ENCODE data around the gene MPV17L2.
"Not testable (repeated sequence)": the region's sequence is repeated elsewhere in the genome, so short reads cannot be mapped to it uniquely, and the experiment has no call there.

MPV17L2 gene

DNA sequence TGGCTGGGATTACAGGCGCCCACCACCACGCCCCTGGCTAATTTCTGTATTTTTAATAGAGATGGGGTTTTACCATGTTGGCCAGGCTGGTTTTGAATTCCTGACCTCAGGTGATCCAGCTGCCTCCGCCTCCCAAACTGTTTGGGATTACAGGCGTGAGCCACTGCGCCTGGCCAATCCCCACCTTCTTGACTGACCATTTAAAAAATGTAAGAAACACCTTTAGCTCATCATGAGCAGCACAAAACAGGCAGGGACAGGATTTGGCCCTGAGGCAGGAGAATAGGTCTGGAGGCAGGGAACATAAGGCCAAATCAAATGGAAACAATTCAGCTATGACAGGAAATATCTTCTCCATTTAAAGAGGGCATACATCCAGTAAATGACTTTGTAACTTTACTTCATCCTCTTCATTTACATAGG, 1.4 kb upstream of the MPV17L2 start:
- DNase-seq (ENCODE audit: low read depth, low spot score), result no peak

- DNase-seq (ENCODE audit: low read depth, low spot score), result no peak
Observed at GRCh38 chr19:18193388-18194180, 566 bp downstream of the MPV17L2 start.

- no peak for DNase-seq (ENCODE audit: low read depth, low spot score)
Observed at GRCh38 chr19:18194181-18194530, 1.1 kb downstream of the MPV17L2 start.

DNA sequence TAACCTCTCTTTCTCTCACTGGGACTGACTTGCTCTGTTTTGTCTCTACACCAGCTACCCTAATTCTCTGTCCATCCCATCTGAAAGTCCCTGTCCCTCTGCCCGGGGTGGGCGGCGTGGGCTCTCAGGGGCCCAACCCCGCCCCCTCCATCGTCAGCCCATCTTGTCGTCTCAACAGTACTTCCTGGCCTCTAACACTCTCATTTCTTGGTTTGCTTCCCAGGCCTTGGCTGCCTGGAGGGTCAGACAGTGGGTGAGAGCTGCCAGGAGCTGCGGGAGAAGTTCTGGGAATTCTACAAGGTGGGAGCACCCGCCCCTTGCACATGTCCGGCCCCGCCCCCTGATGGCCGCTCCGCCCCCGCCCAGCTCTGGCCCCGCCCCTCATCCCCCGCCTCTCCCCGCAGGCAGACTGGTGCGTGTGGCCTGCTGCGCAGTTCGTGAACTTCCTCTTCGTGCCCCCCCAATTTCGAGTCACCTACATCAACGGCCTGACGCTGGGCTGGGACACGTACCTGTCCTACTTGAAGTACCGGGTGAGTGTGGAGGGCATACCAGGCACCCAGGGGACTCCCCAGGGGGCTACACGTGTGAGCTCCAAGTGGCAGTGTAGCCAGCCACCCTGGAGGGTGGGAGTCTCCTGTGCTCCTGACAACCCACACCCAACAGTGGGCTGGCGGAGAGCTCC, 1.7 kb downstream of the MPV17L2 start:
- DNase-seq (ENCODE audit: low read depth, low spot score), result no peak

- no peak for DNase-seq (ENCODE audit: low read depth, low spot score)
Observed at GRCh38 chr19:18196511-18196845, 3.5 kb downstream of the MPV17L2 start.

GRCh38 chr19:18197306-18197705, 4.3 kb downstream of the MPV17L2 start:
- DNase-seq (ENCODE audit: low read depth, low spot score), result no peak

- DNase-seq (ENCODE audit: low read depth, low spot score), result no peak
Observed at GRCh38 chr19:18197941-18198340, 4.9 kb downstream of the MPV17L2 start.

- no peak for DNase-seq (ENCODE audit: low read depth, low spot score)
Observed at GRCh38 chr19:18198374-18198773, 5.4 kb downstream of the MPV17L2 start.

- no peak for DNase-seq (ENCODE audit: low read depth, low spot score)
Observed at GRCh38 chr19:18202397-18202777, 9.4 kb downstream of the MPV17L2 start.

GRCh38 chr19:18202778-18203407, 9.9 kb downstream of the MPV17L2 start:
- no peak for DNase-seq (ENCODE audit: low read depth, low spot score)

DNA sequence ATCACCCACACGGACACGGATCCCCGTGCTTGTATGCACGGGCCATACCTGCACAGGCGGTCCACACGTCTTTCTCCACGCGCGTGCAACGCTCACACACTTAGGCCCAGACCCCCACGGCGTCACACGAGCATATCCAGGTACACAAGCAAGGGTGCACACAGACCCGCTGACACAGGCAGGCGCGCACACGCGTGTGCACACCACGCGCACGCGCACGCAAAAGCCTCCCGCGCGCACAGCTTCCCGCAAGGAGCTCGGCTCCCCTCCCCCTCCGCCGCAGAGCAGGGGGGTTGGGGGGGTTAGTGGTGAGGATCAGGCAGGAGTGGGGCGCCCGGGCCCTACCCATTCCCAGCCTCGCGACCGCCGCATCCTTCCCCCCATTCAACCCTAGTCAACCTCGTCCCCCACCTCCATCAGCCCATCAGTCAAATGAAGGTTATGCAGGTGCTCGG, 10.4 kb downstream of the MPV17L2 start:
- no peak for DNase-seq (ENCODE audit: low read depth, low spot score)

DNA sequence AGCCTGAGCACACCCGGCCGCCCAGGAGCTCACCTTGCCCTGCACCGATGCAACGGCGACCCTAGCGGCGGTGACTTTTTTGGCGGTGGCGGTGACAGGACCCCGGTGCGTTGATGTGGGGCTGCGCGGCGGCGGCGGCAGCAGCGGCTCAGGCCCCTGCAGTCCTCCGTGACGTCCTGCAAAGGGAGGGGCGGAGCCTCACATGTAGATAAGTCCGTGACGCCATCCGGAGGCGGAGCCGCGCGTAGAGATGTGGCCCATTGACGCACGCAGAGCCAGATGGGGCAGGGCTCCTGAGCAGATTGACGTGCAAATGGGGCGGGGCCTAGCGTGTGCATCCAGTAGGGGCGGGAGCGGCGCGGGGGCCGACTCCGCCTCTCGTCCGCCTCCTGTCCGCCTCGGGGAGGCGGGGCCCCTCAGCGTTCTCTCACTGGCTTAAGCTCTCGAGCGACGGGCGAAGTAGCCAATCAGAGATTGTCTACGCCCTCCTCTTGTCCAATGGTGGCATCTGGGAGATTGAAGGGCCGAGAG, 10.9 kb downstream of the MPV17L2 start, which contains the start of gene RAB3A:
RAB3A (minus strand) TSS at position 180 of the 531 bp plus-strand sequence. CDS start 1,302 bp downstream, outside the sequence.
- DNase-seq (ENCODE audit: low read depth, low spot score), result peak; percentile 100

DNA sequence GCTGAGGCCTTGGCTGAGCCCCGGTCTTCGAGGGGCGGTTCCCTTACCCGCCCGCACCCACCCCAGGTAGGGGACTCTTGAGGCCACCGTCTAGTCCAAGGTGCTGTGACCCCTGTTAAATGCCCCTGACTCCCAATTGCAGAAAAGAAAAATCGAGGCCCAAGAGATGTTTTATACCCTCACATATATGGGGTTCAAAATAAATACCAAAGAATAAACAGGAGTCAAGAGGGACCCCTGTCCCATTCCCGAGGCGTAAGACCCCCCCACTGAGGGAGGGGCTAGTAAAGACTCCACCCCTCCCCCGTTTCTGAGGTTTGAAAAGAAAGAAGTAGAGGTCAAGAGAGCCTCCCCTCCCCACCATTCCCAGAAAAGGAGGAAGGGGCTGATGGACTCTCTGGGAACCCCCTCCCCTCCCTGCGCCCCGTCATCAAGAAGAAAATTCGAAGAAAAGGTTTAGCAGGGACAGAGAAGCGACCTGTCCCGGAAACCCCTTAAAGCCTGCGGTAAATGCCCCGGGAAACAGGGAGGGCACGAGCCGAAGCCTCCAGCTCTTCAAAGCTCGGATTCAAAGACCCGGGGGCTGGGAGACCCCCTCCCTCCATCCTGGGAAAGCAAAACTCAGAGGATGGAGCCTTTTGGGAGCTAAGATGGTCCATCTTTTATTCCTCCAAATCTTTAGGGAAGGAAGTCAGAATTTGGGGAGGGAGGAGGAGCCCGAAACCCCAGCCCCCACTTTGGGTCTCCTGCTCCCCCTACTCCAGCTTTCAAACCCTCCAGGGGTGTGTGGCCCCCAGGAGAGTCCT, 11.6 kb downstream of the MPV17L2 start:
- no peak for DNase-seq (ENCODE audit: low read depth, low spot score)

GRCh38 chr19:18205200-18205892, 12.3 kb downstream of the MPV17L2 start:
- peak; percentile 27 for DNase-seq (ENCODE audit: low read depth, low spot score)

DNA sequence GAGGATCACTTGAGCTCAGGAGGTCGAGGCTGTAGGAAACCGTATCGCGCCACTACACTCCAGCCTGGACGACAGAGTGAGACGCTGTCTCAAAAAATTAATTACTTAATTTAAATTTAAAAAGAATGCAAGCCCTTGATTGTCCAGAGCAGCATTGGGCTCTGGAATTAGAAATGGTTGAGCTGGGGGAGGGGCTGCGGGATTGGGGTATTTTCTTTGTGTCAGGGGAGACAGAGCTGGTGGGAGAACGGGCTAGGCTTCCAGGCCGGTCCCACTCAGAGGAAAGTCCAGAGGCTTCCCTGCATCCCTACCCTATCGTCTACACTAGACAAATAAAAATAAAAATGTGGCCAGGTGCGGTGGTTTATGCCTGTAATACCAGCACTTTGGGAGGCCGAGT, 13.0 kb downstream of the MPV17L2 start:
- no peak for DNase-seq (ENCODE audit: low read depth, low spot score)

GRCh38 chr19:18208098-18208951, 15.3 kb downstream of the MPV17L2 start:
- DNase-seq (ENCODE audit: low read depth, low spot score), result no peak

- not testable (repeated sequence) for DNase-seq (ENCODE audit: low read depth, low spot score)
Observed at GRCh38 chr19:18209912-18210311, 16.9 kb downstream of the MPV17L2 start.

DNA sequence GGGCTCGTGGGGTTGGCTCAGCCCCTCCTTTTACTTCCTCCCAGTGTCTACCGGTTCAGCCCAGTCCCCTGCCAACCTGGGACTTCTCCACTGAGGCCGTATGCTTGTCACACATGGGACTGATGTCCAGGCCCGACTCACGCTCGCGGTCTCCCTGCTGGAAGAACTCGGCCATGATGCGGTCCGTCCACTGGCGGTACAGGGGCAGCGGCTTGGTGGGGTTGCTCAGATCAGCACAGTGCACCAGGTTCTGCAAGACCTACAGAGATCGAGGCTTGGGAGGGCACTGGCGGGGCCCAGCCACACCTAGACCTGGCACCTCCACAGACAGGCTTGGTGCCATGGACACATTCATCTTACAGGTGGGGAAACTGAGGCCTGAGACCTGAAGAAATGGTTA, 18.7 kb downstream of the MPV17L2 start:
- DNase-seq (ENCODE audit: low read depth, low spot score), result no peak

DNA sequence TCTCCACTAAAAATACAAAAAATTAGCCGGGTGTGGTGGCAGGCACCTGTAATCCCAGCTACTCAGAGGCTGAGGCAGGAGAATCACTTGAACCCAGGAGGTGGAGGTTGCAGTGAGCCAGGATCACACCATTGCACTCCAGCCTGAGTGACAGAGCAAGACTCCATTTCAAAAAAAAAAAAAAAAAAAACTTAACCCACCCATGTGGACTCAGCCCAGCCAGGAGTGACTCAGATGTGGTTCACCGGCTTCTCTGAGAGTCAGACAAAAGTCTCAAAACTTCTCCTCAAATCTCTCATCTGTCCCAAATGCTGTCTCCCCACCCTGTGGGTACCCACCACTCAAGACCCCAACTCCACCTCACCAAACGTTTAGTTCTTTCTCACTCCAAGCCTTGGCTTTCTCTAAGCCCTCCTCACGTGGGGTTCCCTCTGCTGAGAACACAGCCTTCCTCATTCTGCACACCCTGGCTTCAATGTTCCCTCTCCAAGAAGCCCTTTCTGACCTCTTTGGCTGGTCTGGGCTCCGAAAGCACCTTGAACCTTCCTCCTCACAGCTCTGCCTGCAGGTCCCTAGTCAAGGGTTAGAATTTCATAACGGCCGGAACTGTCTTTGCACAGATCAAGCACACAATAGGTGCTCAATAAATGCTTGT, 21.9 kb downstream of the MPV17L2 start:
- DNase-seq (ENCODE audit: low read depth, low spot score), result no peak

All from activated naive CD8-positive, alpha-beta T cell treated with anti-CD3 and anti-CD28 coated beads, Interleukin-2, amount 50 U/mL, for 16 hours (primary cell).